ENCODE results near the gene COA5.

DNA sequence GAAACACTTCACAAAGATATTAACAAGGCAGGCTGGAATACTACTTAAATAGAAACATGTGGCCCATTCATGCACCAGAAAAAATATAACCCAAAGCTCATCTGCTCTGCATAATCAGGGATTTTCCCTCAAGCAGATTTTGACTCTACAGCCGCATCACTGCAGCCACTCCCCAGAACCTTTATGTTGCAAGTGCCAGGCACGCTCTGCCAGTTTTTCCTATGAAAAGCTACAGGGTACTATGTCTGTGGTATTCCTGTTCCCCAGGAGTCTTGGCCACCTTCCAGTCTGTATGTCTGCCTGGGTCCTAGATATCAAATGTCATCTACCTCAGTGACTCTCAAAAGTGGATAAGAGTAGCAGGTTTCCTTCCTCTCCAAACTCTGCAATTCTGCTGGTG lies 3.8 kb downstream of the COA5 start:
- TF ChIP-seq, protein P1, sequence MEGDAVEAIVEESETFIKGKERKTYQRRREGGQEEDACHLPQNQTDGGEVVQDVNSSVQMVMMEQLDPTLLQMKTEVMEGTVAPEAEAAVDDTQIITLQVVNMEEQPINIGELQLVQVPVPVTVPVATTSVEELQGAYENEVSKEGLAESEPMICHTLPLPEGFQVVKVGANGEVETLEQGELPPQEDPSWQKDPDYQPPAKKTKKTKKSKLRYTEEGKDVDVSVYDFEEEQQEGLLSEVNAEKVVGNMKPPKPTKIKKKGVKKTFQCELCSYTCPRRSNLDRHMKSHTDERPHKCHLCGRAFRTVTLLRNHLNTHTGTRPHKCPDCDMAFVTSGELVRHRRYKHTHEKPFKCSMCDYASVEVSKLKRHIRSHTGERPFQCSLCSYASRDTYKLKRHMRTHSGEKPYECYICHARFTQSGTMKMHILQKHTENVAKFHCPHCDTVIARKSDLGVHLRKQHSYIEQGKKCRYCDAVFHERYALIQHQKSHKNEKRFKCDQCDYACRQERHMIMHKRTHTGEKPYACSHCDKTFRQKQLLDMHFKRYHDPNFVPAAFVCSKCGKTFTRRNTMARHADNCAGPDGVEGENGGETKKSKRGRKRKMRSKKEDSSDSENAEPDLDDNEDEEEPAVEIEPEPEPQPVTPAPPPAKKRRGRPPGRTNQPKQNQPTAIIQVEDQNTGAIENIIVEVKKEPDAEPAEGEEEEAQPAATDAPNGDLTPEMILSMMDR (IDR thresholded peaks at IDR 0.05; ENCODE audit: insufficient read depth, low read length, poor library complexity, severe bottlenecking) = no peak
- no peak for TF ChIP-seq EZH2phosphoT487 (conservative IDR thresholded peaks at IDR 0.05; ENCODE audit: low read length)

All from SU-DHL-6 (cell line).